ENCODE data around the gene CHPF2. TPM values are rescaled to one million over a fixed set of nuclear protein-coding genes. Genes with fewer than 3 reads are reported as not detected.

CHPF2 gene
- total RNA-seq, 1 experiment from 2014 or later = 33.7 TPM

DNA sequence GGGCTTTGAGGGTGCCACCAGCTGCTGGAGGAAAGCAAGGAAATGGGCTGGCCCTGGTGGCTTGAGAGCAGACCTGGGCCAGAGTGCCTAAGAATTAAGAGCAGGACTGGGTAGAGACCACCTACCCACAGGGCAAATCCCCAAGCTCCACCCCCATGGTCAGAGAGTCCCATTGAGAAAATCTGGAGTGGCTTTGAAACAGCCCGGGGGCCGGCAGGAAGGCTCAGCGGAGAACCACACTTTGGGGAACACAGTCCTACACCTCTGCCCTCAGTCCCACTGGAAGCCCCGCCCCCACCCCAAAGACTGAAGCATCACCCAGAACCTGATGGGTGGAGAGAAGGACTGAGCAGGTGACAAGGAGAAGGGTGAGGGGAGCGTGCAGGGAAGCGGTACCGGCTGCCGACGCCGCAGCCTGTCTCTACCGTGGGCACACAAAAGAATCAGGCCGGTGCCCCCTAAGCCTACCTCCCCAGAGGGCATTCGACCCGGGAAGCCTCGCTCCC is 12.6 kb downstream of the CHPF2 start:
- no peak for DNase-seq (ENCODE audit: extremely low read depth, low read depth)

DNA sequence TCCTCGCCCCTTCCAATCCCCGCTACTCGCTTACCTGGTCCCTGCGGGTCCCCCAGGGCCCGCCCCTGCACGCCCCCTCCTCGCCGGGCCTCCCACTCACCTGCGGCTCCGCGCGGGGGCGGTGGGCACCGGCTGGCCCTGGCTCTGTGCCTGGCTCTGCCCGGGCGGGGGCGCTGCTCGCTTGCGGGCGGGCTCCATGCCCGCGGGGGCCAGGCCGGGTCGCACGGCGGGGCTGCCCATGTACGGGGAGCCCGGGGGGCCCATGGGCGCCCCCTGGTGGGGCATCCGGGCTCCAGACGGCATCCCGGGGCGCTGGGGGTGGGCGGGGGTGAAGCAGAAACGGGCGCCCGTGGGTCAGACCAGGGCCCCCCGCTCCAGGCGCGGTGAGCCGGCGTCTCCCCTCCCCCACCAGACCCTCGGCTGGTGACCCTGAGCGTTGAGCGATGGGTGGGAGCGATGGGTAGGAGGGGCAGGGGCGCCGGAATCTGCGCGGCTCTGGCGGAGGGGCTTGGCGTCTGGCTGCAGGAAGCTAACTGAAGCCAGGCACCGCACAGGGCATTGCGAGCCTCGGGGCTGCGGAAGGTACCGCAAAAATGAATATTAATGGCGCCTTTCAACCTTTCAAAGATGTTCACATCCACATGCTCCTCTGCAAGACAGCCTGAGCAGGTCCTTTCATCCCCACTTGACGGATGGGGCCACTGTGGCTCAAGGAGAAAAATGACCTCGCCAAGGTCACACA is 13.2 kb downstream of the CHPF2 start:
- DNase-seq (ENCODE audit: extremely low read depth, low read depth) = no peak

DNA sequence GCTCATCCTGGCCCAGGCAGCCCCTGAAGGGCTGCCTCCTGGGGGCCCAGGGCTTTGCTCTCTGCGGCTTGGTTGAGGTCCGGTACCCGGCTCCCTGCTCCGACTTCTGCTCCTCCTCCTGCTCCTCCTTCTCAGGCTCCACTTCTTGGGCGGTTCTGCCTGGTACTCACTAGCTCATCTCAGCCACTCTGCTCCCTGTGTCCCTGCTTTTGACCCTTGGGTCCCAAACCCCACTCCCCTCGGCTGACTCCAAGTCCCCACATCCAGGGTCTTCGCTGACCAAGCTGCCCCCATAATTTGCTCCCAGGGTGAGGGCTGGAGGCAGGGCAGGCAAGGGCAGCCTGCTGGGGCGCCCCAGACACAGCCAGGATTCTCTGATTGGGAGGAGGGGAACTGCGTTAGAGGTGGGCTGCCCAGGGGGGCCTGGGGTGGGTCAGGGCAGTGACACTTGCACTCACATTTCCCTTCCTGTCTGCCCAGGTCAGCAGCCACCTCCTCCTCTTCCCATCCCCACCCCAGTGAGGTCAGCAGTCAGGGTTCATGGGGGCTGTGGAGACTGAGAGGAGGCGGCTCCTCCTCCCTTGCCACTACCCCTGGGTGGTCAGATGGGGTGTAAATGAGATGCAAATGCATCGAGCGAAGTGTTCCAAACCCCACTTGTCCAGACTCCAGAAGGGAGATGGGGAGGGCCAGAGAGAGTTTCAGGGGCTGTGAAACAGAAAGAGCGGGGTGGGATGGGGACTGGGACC is 14.0 kb downstream of the CHPF2 start:
- no peak for DNase-seq (ENCODE audit: extremely low read depth, low read depth)

GRCh38 chr7:151246851-151247580 is 14.7 kb downstream of the CHPF2 start:
- no peak for DNase-seq (ENCODE audit: extremely low read depth, low read depth)

DNA sequence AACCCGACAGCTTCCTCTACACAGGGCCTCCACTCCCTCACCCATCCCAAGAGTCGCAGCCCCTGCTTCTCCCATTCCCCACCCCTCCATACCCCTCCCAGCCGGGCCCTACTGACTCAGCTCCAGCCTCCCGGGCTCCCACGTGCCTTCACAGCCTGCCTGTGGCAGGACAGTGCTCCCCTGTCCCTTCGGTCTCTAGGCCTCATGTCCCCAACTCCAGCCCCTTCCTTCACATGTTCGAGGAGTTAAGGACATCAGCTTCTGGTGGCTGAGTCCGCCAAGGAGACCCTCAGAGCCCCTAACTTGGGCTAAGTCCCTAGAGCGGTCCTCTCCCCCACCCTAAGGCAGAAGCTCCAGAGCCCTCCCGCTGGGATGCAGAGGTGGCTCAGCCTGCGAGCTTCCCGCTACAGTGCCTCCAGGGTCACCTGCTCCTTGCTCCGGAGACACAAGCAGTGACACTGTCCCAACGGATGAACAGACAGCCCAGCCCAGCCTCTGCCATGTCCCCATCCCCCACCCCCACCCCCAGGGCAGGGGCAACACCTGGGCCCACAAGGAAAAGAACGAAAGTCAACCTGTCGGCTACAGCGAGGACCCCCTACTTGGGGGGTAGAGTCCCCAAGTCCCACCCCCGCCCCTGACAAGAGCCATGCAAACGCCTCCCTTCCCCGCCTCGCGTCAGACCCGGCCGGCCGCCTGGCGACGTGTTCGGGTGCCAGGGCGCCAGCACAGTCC is 15.5 kb downstream of the CHPF2 start:
- peak; percentile 22 for DNase-seq (ENCODE audit: extremely low read depth, low read depth)

- peak; percentile 23 for DNase-seq (ENCODE audit: extremely low read depth, low read depth)
These were observed 16.2 kb downstream of the CHPF2 start, which contains the start of gene SMARCD3 for GRCh38 chr7:151248346-151249033. SMARCD3 (minus strand) TSS chr7:151248694; CDS start chr7:151248562, 132 bp downstream.

DNA sequence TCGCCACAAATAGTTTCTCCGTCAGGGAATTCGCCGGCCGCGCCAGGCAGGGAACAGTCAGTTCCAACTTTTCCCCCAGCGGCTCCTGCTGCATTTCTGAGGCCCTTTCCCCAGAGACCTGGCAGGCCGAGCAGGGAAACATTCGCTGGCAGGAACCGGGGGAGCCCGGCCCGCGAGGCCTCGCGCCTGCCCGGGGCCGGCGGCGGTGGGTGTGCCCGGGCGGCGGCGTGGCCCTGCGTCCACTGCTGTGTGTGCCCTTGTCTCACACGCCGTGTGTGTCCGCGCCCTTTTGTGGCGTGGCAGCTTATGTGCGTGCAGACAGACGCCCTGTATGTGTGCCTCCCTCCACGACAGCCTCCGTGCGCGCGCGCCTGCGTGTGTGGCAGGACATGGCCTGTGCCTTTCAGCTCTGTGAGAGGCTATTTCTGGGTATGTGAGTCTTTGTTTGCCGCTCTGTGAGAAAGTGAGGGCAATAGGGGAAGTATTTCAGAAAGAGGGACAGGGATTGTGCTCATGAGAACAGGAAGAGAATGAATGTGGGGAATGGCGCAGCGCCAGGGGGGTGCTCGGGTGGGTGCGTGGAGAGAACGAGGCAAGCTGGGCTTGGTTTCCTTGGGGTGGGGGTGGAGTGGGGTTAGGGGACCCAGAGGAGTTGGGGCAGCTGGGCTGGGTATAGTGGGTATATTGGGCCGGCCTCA is 16.9 kb downstream of the CHPF2 start:
- peak; percentile 30 for DNase-seq (ENCODE audit: extremely low read depth, low read depth)

GRCh38 chr7:151249732-151250072 is 17.4 kb downstream of the CHPF2 start:
- peak; percentile 65 for DNase-seq (ENCODE audit: extremely low read depth, low read depth)

DNA sequence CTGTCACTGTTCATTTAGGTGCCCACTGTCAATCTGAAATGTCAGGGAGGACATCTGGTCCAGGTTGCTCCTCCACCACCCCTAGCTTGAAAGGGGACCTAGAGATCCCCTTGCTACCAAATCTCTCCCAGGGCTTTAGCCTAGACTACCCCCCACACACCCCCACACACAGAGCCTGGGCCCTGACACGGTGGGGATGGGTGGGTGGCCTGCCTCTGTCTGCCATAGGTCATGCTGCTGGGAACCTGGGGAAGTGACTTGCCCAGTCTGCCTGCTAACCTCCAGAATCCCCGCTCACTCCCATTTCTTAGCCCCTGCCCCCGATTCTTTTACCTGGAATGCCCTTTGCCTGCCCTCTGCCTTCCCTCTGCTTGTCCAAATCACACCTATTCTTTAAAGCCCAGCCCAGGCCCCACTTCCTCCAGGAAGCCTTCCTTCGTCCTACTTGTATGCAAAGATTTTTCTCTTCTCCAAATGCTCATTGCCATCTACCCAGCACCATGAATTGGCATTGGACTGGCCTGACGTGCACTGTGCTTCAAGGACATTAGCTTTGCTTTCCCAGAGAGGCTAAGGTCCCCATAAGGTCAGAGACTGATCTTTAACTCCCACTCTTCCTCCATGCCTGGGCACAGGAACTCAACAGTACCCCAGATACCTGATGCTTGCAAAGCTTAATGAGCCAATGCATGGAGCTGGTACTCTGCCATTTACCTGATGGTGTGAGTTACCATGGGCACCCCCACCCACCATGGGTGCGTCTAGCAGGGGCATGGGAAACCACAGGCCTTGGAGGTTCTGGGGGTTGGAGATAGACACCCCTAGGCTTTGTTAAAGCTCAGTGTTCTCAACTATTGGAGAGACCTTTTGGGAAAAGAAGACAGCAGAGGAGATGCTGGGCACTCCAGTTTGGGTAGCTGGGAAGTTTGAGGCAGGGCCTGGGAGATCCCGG is 18.2 kb downstream of the CHPF2 start:
- no peak for DNase-seq (ENCODE audit: extremely low read depth, low read depth)

- DNase-seq (ENCODE audit: extremely low read depth, low read depth) = no peak
These were observed 19.0 kb downstream of the CHPF2 start for GRCh38 chr7:151251328-151251688.

GRCh38 chr7:151251689-151252560 is 19.6 kb downstream of the CHPF2 start:
- peak; percentile 49 for DNase-seq (ENCODE audit: extremely low read depth, low read depth)

- no peak for DNase-seq (ENCODE audit: extremely low read depth, low read depth)
These were observed 20.2 kb downstream of the CHPF2 start for GRCh38 chr7:151252561-151252835.

- no peak for DNase-seq (ENCODE audit: extremely low read depth, low read depth)
These were observed 20.9 kb downstream of the CHPF2 start for GRCh38 chr7:151252961-151253711.

GRCh38 chr7:151254316-151254715 is 22.0 kb downstream of the CHPF2 start:
- DNase-seq (ENCODE audit: extremely low read depth, low read depth) = no peak

DNA sequence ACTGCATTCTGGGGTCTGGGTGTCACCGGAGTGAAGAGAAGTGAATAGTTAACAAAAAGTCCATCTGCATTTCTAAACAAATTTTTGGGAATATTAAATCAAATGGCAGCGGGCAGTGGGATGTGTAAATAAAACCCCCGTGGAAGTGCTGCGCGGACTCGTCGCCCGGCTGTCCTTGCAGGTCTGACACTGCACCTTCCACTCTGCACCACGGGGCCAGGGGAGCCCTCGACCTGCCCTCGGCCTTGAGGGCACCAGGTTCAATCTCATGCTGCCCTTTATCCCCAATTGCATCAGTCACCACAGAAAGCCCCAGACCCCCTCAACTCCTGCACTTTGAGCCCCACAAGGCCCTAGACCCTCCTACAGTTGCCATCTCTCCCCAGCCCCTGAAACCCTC is 22.6 kb downstream of the CHPF2 start:
- no peak for DNase-seq (ENCODE audit: extremely low read depth, low read depth)

DNA sequence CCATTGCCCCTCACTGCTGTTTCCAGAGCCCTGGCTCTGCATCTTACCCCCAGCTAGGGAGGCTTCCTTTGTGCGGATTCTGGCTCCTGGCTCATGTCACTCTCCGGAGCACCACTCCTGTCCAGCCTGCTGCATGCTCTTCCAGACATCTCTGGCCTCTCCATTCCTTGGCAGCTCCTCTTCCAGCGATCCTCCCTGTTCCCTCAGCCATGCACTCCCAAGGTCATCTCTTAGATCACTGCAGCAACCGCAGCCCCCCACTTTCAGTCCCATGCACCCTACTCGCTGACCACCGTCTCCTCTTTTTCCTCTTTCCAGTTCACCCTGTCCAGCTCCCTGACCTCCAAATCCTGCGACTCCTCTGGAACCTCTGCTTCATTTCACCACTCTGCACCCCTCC is 23.1 kb downstream of the CHPF2 start:
- DNase-seq (ENCODE audit: extremely low read depth, low read depth) = no peak

Measured in NCI-H460 (cell line).